ENCODE measurements around the gene MMP24OS.

The MMP24OS gene

GRCh38 chr20:35277127-35277526 lies 795 bp downstream of the MMP24OS start:
- Histone ChIP-seq H3K27ac (peak overlapping the region; percentile 95 to 99), H3K36me3 (peaks cover 14 to 64% (median 23%) of the 10 kb centered on the region in 3 donors), H3K27me3 (no peaks in the 10 kb centered on the region), H3K9me3 (no peaks in the 10 kb centered on the region), H3K4me3 (peak overlapping the region; percentile 84 to 95), H3K4me1 (peaks cover 0 to 33% (median 20%) of the 10 kb centered on the region in 4 donors)
- intact Hi-C loops (cut with DNase I; ENCODE audit: low total_unique reads): loop anchor here (10.0 kb wide), 2 partner anchors 132 to 452 kb away; partner anchors contain the start of genes EDEM2 and NCOA6
- no peak for DNase-seq
- TF ChIP-seq, protein P1, sequence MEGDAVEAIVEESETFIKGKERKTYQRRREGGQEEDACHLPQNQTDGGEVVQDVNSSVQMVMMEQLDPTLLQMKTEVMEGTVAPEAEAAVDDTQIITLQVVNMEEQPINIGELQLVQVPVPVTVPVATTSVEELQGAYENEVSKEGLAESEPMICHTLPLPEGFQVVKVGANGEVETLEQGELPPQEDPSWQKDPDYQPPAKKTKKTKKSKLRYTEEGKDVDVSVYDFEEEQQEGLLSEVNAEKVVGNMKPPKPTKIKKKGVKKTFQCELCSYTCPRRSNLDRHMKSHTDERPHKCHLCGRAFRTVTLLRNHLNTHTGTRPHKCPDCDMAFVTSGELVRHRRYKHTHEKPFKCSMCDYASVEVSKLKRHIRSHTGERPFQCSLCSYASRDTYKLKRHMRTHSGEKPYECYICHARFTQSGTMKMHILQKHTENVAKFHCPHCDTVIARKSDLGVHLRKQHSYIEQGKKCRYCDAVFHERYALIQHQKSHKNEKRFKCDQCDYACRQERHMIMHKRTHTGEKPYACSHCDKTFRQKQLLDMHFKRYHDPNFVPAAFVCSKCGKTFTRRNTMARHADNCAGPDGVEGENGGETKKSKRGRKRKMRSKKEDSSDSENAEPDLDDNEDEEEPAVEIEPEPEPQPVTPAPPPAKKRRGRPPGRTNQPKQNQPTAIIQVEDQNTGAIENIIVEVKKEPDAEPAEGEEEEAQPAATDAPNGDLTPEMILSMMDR (IDR thresholded peaks at IDR 0.05): no peak

- intact Hi-C loops (cut with DNase I; ENCODE audit: low total_unique reads): loop anchor here (10.0 kb wide), 2 partner anchors 132 to 452 kb away; partner anchors contain the start of genes EDEM2 and NCOA6
- H3K36me3 ChIP-seq: peaks cover 20 to 61% (median 28%) of the 10 kb centered on the region in 3 donors
Observed at GRCh38 chr20:35276408-35276807, 1.5 kb downstream of the MMP24OS start.

DNA sequence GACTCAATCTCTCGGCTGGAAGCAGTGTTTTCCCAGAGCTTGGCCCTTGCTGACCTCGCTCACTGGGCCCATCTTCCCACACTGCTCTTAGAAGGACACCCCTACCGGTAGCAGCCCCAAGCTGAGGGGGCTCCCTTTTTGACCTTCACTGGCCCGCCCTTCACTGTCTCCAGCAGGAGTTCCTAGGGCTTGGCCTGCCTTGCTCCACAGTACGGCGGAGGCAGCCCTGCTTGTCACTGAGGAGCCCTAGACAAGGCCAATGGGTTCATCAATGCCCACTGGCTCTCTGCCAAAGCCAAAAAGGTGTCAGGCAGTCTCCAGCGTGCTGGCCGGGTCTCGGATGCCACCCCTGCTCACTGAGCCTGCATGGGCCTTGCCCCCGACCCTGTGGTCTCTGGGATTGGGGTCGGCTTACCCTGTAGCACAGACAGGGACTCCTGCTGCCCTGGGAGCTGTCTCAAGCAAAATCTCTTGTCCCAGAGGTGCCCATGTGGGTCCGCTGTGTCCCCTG lies 2.1 kb downstream of the MMP24OS start:
- Histone ChIP-seq H3K4me3 (no peak overlapping the region), H3K27ac (peak overlapping the region in 1 of 2 donors; percentile 99), H3K4me1 (peaks cover 0 to 30% (median 20%) of the 10 kb centered on the region in 4 donors), H3K27me3 (no peaks in the 10 kb centered on the region), H3K9me3 (no peaks in the 10 kb centered on the region), H3K36me3 (peaks cover 26 to 61% (median 33%) of the 10 kb centered on the region in 3 donors)
- intact Hi-C loops (cut with DNase I; ENCODE audit: low total_unique reads): loop anchor here (10.0 kb wide), 2 partner anchors 131 to 451 kb away; partner anchors contain the start of genes EDEM2 and NCOA6
- TF ChIP-seq, protein P1 (IDR thresholded peaks at IDR 0.05): no peak
- DNase-seq: no peak

More at GRCh38 chr20:35276408-35276807, 1.5 kb downstream of the MMP24OS start:
- peaks cover 0 to 30% (median 20%) of the 10 kb centered on the region in 4 donors for H3K4me1 ChIP-seq
- H3K9me3 ChIP-seq: no peaks in the 10 kb centered on the region
- H3K27ac ChIP-seq: peak overlapping the region; percentile 95 to 99
- TF ChIP-seq, protein P1 (IDR thresholded peaks at IDR 0.05): no peak
- H3K27me3 ChIP-seq: no peaks in the 10 kb centered on the region
- H3K4me3 ChIP-seq: peak overlapping the region; percentile 84 to 95
- no peak for DNase-seq

DNA sequence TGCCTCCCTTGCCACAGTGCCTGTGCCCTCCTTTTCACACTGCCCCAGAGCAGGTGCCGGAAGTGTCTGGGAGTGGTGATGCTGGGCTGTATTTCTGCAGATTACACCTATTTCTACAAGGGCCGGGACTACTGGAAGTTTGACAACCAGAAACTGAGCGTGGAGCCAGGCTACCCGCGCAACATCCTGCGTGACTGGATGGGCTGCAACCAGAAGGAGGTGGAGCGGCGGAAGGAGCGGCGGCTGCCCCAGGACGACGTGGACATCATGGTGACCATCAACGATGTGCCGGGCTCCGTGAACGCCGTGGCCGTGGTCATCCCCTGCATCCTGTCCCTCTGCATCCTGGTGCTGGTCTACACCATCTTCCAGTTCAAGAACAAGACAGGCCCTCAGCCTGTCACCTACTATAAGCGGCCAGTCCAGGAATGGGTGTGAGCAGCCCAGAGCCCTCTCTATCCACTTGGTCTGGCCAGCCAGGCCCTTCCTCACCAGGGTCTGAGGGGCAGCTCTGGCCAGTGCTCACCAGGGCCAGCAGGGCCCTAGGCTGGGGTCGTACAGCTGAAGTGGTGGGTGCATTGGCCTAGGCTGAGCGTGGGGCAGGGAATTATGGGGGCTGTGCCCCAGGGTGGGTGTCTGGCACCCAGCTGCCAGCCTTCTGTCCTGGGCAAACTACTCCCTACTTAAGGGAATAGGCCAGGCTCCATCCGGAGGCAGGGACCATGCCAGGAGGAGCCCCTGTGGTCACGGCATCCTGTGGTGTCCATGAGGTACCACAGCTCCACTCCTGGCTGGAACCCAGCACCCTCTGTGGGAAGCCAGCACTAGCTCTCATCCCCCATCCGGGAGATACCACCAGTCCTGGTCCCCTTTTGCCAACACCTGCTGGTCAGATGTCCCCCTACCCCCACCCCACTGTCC lies 3.5 kb downstream of the MMP24OS start:
- no peak for DNase-seq

More for the DNA sequence above, 3.5 kb downstream of the MMP24OS start:
- H3K27ac ChIP-seq: no peak overlapping the region
- H3K9me3 ChIP-seq: no peaks in the 10 kb centered on the region
- peaks cover 22 to 61% (median 30%) of the 10 kb centered on the region in 3 donors for H3K36me3 ChIP-seq
- H3K27me3 ChIP-seq: no peaks in the 10 kb centered on the region
- no peak overlapping the region for H3K4me3 ChIP-seq
- intact Hi-C loops (cut with DNase I; ENCODE audit: low total_unique reads): loop anchor here (10.0 kb wide), 2 partner anchors 130 to 450 kb away; partner anchors contain the start of genes EDEM2 and NCOA6
- peaks cover 0 to 32% (median 20%) of the 10 kb centered on the region in 4 donors for H3K4me1 ChIP-seq
- TF ChIP-seq, protein P1 (IDR thresholded peaks at IDR 0.05): no peak
